AG04449 (cell line): ENCODE data around the gene RIT2.

Experiments used
- CTCF ChIA-PET: fragments of 350-600 bp; formaldehyde crosslinking; extraction: SDS; loops from one replicate; lab custom pipeline; 2021; ENCODE audit warnings: antibody characterized with exemption; lab: Yijun Ruan, JAX
- POLR2A ChIA-PET: fragments of 400-600, 350-600 bp; formaldehyde crosslinking; extraction: SDS; loops from one replicate; lab custom pipeline; 2020; ENCODE audit warnings: antibody characterized with exemption, inconsistent platforms; lab: Yijun Ruan, JAX
- DNase-seq: peaks from one replicate; pipeline ENCODE4 v3.0.0-alpha.2; 2010; ENCODE audit warnings: low read depth, low spot score
- H3K4me3 ChIP-seq: 2 replicates; pipeline ENCODE4 v1.5.1; 2011; ENCODE audit warnings: low read depth, mild to moderate bottlenecking, control low read depth, low read length
- CTCF ChIP-seq: IDR thresholded peaks from one replicate; pipeline ENCODE4 v1.5.1; 2011; ENCODE audit warnings: mild to moderate bottlenecking, moderate library complexity, low read length, control low read depth, inconsistent platforms; ENCODE audit not compliant: insufficient read depth; ENCODE audit errors: missing control alignments

Gene RIT2

GRCh38 chr18:42778445-42779042, 336.9 kb downstream of the RIT2 start:
- no peak for TF ChIP-seq CTCF

GRCh38 chr18:42778024-42778423, 337.5 kb downstream of the RIT2 start:
- DNase-seq = no peak
- POLR2A ChIA-PET = no interaction called here
- CTCF ChIA-PET = no interaction called here
- no peak overlapping the region for H3K4me3 ChIP-seq
- TF ChIP-seq CTCF = no peak

More at GRCh38 chr18:42778445-42779042, 336.9 kb downstream of the RIT2 start:
- POLR2A ChIA-PET = no interaction called here
- DNase-seq = no peak
- CTCF ChIA-PET = no interaction called here
- H3K4me3 ChIP-seq = no peak overlapping the region

GRCh38 chr18:42773870-42774269, 341.6 kb downstream of the RIT2 start:
- H3K4me3 ChIP-seq = no peak overlapping the region
- CTCF ChIA-PET = no interaction called here
- POLR2A ChIA-PET = no interaction called here
- no peak for TF ChIP-seq CTCF
- DNase-seq = no peak

- ChIA-PET CTCF (no interaction called here), POLR2A (no interaction called here)
- DNase-seq = no peak
- no peak overlapping the region for H3K4me3 ChIP-seq
- no peak for TF ChIP-seq CTCF
Observed at GRCh38 chr18:42771936-42772335, 343.5 kb downstream of the RIT2 start.

- DNase-seq = no peak
- ChIA-PET POLR2A (no interaction called here), CTCF (no interaction called here)
- no peak overlapping the region for H3K4me3 ChIP-seq
- TF ChIP-seq CTCF = no peak
Observed at GRCh38 chr18:42765302-42765701, 350.2 kb downstream of the RIT2 start.

- no peak overlapping the region for H3K4me3 ChIP-seq
- DNase-seq = no peak
- POLR2A ChIA-PET = no interaction called here
- CTCF ChIA-PET = no interaction called here
- no peak for TF ChIP-seq CTCF
Observed at GRCh38 chr18:42760290-42760689, 355.2 kb downstream of the RIT2 start.
